H1 (cell line): ENCODE measurements around the gene PGPEP1. TPM values are rescaled to one million over a fixed set of nuclear protein-coding genes. Genes with fewer than 3 reads are reported as not detected.

Experiments
- CTCF ChIA-PET: fragments of 300-600 bp; sonication (Branson Sonifier 250); formaldehyde crosslinking; loops from one replicate; lab custom pipeline; 2021; ENCODE audit not compliant: partially characterized antibody; lab: Charles Lee
- POLR2A ChIA-PET: fragments of 300-600 bp; sonication (Branson Sonifier 250); formaldehyde crosslinking; loops from one replicate; lab custom pipeline; 2021; ENCODE audit warnings: inconsistent platforms; ENCODE audit not compliant: partially characterized antibody; lab: Charles Lee
- DNase-seq, 2 experiments: peaks; one replicate each; pipeline versions ENCODE4 v3.0.0 to v3.0.0-alpha.2; 2010 to 2022; ENCODE audit warnings: low spot score in 2 of 2, low read depth in 1 of 2, mixed read lengths in 1 of 2
- FAIRE-seq: peaks from 2 replicates; lab custom pipeline; 2011; peaks lifted over from hg19 to GRCh38; lab: Jason Lieb, UNC
- H2AFZ ChIP-seq: 2 replicates; pipeline ENCODE4 v1.8.1; 2012; ENCODE audit warnings: low read length, inconsistent platforms
- H2AK5ac ChIP-seq: 2 replicates; pipeline ENCODE4 v1.6.1; 2013; ENCODE audit warnings: low read depth, low read length
- H2BK120ac ChIP-seq: replicated peaks from 2 replicates; pipeline ENCODE3; 2013; ENCODE audit warnings: low read depth, low read length, inconsistent platforms
- H2BK12ac ChIP-seq: 2 replicates; pipeline ENCODE4 v1.6.1; 2013; ENCODE audit warnings: low read depth, low read length
- H2BK15ac ChIP-seq: 2 replicates; pipeline ENCODE4 v1.6.1; 2013; ENCODE audit warnings: low read length
- H2BK20ac ChIP-seq: 2 replicates; pipeline ENCODE4 v1.6.1; 2013; ENCODE audit warnings: low read length
- H2BK5ac ChIP-seq: 2 replicates; pipeline ENCODE4 v1.6.1; 2013; ENCODE audit warnings: low read depth, low read length
- H3K14ac ChIP-seq: 2 replicates; pipeline ENCODE4 v1.6.1; 2013; ENCODE audit warnings: inconsistent platforms; ENCODE audit not compliant: insufficient read length
- H3K18ac ChIP-seq: 2 replicates; pipeline ENCODE4 v1.6.1; 2013; ENCODE audit warnings: low read length; ENCODE audit errors: extremely low read depth
- H3K23ac ChIP-seq: 2 replicates; pipeline ENCODE4 v1.6.1; 2013; ENCODE audit warnings: inconsistent platforms; ENCODE audit not compliant: insufficient read length
- H3K23me2 ChIP-seq: 2 replicates; pipeline ENCODE4 v1.6.1; 2013; ENCODE audit warnings: low read depth, low read length
- H3K27ac ChIP-seq: 2 replicates; pipeline ENCODE4 v1.6.1; 2011; ENCODE audit warnings: low read depth, low read length, inconsistent platforms
- H3K27me3 ChIP-seq, 4 experiments: replicated peaks in 1 of 4; 1 replicate in 1 of 4; 2 replicates in 3 of 4; pipeline versions ENCODE4 v1.6.1 to v1.8.1; 2011 to 2013; ENCODE audit warnings: low read length in 3 of 4, mild to moderate bottlenecking in 3 of 4, inconsistent platforms in 2 of 4, mixed read lengths in 2 of 4, moderate library complexity in 1 of 4; ENCODE audit not compliant: control insufficient read depth in 3 of 4, insufficient read depth in 3 of 4; ENCODE audit errors: extremely low read depth in 1 of 4
- H3K36me3 ChIP-seq, 4 experiments: 2 replicates each; pipeline versions ENCODE4 v1.6.1 to v1.8.1; 2011 to 2013; ENCODE audit warnings: mild to moderate bottlenecking in 4 of 4, low read length in 3 of 4, moderate library complexity in 2 of 4, control low read depth in 1 of 4, inconsistent platforms in 1 of 4; ENCODE audit not compliant: insufficient read depth in 4 of 4, control insufficient read depth in 2 of 4
- H3K4ac ChIP-seq: replicated peaks from 2 replicates; pipeline ENCODE3; 2013; ENCODE audit warnings: low read length, low read depth, mixed read lengths, inconsistent platforms; ENCODE audit not compliant: insufficient read length
- H3K4me1 ChIP-seq, 4 experiments: replicated peaks in 1 of 4; 1 replicate in 1 of 4; 2 replicates in 3 of 4; pipeline versions ENCODE4 v1.6.1 to v1.8.1; 2011 to 2013; ENCODE audit warnings: low read length in 3 of 4, inconsistent platforms in 2 of 4, mixed read lengths in 1 of 4; ENCODE audit not compliant: insufficient read depth in 4 of 4, control insufficient read depth in 3 of 4
- H3K4me2 ChIP-seq, 2 experiments: 2 replicates each; pipeline versions ENCODE4 v1.6.1 to v1.8.1; 2011 to 2013; ENCODE audit warnings: low read depth in 2 of 2, low read length in 2 of 2, control low read depth in 1 of 2, inconsistent platforms in 1 of 2, mild to moderate bottlenecking in 1 of 2; ENCODE audit not compliant: insufficient read depth in 1 of 2
- H3K4me3 ChIP-seq, 4 experiments: fragments of 200-600, 300-600 bp in 1 of 4; sonication (generic), shearing (Covaris generic), sonication (Bioruptor Twin) in 1 of 4; 2 replicates each; pipeline versions ENCODE4 v1.5.1 to v1.8.1; 2011 to 2016; ENCODE audit warnings: low read length in 4 of 4, low read depth in 3 of 4, control low read depth in 2 of 4, inconsistent platforms in 2 of 4, mild to moderate bottlenecking in 2 of 4, mixed read lengths in 1 of 4, moderate library complexity in 1 of 4; ENCODE audit not compliant: insufficient read depth in 2 of 4; ENCODE audit errors: extremely low read depth in 1 of 4
- H3K56ac ChIP-seq: replicated peaks from 2 replicates; pipeline ENCODE3; 2013; ENCODE audit warnings: low read depth, mild to moderate bottlenecking, mixed read lengths, low read length, inconsistent platforms; ENCODE audit not compliant: insufficient read length
- H3K79me1 ChIP-seq: 2 replicates; pipeline ENCODE4 v1.6.1; 2013; ENCODE audit warnings: low read depth, low read length, control low read depth
- H3K79me2 ChIP-seq, 2 experiments: 2 replicates each; pipeline versions ENCODE4 v1.6.1 to v1.8.1; 2012 to 2013; ENCODE audit warnings: low read length in 2 of 2, mild to moderate bottlenecking in 2 of 2, inconsistent platforms in 1 of 2; ENCODE audit not compliant: insufficient read depth in 2 of 2, control insufficient read depth in 1 of 2
- H3K9ac ChIP-seq, 4 experiments: replicated peaks in 1 of 4; 1 replicate in 1 of 4; 2 replicates in 3 of 4; pipeline versions ENCODE4 v1.6.1 to v1.8.1; 2011 to 2013; ENCODE audit warnings: low read depth in 3 of 4, low read length in 3 of 4, control low read depth in 2 of 4, mild to moderate bottlenecking in 2 of 4, moderate library complexity in 2 of 4, inconsistent platforms in 1 of 4; ENCODE audit errors: extremely low read depth in 1 of 4
- H3K9me3 ChIP-seq, 2 experiments: 2 replicates each; pipeline versions ENCODE4 v1.6.1 to v1.8.1; 2012 to 2013; ENCODE audit warnings: mild to moderate bottlenecking in 2 of 2, moderate library complexity in 2 of 2, control low read depth in 1 of 2, inconsistent platforms in 1 of 2, low read depth in 1 of 2, low read length in 1 of 2, mixed read lengths in 1 of 2; ENCODE audit not compliant: insufficient read depth in 2 of 2
- H4K20me1 ChIP-seq, 2 experiments: replicated peaks in 1 of 2; 2 replicates each; pipeline versions ENCODE3 to v1.8.1; 2011 to 2013; ENCODE audit warnings: inconsistent platforms in 2 of 2, low read length in 2 of 2, mild to moderate bottlenecking in 1 of 2; ENCODE audit not compliant: insufficient read depth in 2 of 2, control insufficient read depth in 1 of 2
- H4K5ac ChIP-seq: 2 replicates; pipeline ENCODE4 v1.6.1; 2013; ENCODE audit warnings: low read length, low read depth, mixed read lengths, inconsistent platforms; ENCODE audit not compliant: insufficient read length
- H4K8ac ChIP-seq: 2 replicates; pipeline ENCODE4 v1.8.0; 2013; ENCODE audit warnings: mild to moderate bottlenecking, moderate library complexity, low read length, inconsistent platforms; ENCODE audit not compliant: insufficient read depth; ENCODE audit errors: extremely low read depth
- H4K91ac ChIP-seq: replicated peaks from 2 replicates; pipeline ENCODE3; 2013; ENCODE audit warnings: low read length, mixed read lengths, inconsistent platforms; ENCODE audit not compliant: insufficient read length
- CEBPB ChIP-seq: IDR thresholded peaks from 2 replicates; pipeline ENCODE4 v1.6.1; 2012; ENCODE audit warnings: low read depth, low read length
- WGBS, 2 experiments: shearing (Covaris generic) in 1 of 2; methylation state at CpG; one replicate each; pipeline versions ENCODE4 v1.1.6 to v1.1.7; 2013 to 2015; ENCODE audit warnings: low lambda C conversion rate in 2 of 2, mixed read lengths in 2 of 2, inconsistent platforms in 1 of 2, low coverage in 1 of 2, missing lambda C conversion rate in 1 of 2; ENCODE audit not compliant: insufficient replicate concordance in 2 of 2, insufficient coverage in 1 of 2, insufficient read length in 1 of 2; ENCODE audit errors: extremely low coverage in 1 of 2, missing lambda C conversion rate in 1 of 2; 5-methylcytosine and 5-hydroxymethylcytosine counted together
- polyA plus RNA-seq, 7 experiments: library from polyadenylated mRNA; depleted of rRNA in 3 of 7; stranded (reverse) in 5 of 7; unstranded in 2 of 7; fragments of >200 nt in 5 of 7; fragments of 200-250 nt in 2 of 7; gene quantifications; 1 replicate in 5 of 7; 2 replicates in 1 of 7; 4 replicates in 1 of 7; pipeline versions ENCODE4 v1.2.1 to v1.2.3, GENCODE V29; 2011 to 2013; ENCODE audit warnings: missing spikeins in 2 of 7, mixed read lengths in 2 of 7
- total RNA-seq: library from RNA; stranded (reverse); fragmentation: NEBNext Ultra II Directional; extraction: Animal tissue kit (Norgen Biotek cat#: 25700); gene quantifications from 2 replicates; pipeline ENCODE4 v1.2.1, GENCODE V29; 2021

The PGPEP1 gene
- total and polyA plus RNA-seq, 2 of the 8 experiments (the other 6 are each of a cell fraction or from before 2014, with no cell fraction given) = 17.0 to 33.4 TPM

DNA sequence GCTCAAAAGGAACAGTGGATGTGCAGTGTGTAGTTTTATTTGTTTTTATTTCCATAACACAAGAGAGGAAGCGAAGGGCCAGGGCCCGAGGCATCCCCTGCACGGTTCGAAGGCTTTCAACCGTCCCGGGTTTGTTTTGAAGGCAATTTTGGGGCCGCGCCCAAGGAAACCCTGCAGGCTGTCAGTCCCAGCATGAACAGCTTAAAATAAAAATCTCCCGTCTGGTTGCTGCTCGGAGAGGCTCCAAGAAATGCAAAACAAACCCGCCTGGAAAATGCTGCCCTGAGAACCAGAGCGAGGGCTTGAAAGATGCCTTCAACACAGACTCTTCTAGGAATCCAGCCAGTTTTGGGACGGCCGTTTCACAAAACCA lies 33.5 kb upstream of the PGPEP1 start:
- H4K8ac ChIP-seq = no peak overlapping the region
- H4K20me1 ChIP-seq = peaks cover 0 to 4% of the 10 kb centered on the region in 2 experiments
- no peak overlapping the region for H3K18ac ChIP-seq
- CTCF ChIA-PET = interaction anchor here (0.6 to 2.6 kb wide), 7 partner anchors 9 to 1055 kb away, joined by 3 to 18 read pairs (median 4); partner anchors contain the start of gene LSM4
- H3K4me1 ChIP-seq = peaks cover 0 to 25% (median 10%) of the 10 kb centered on the region in 4 experiments; a peak in 6 of 7 replicates
- no peak overlapping the region; a peak in 1 of 7 replicates for H3K9ac ChIP-seq
- H3K4me2 ChIP-seq = no peak overlapping the region
- H2BK12ac ChIP-seq = no peak overlapping the region
- H3K79me1 ChIP-seq = no peaks in the 10 kb centered on the region; the same call in 1 of the 2 replicates
- H3K14ac ChIP-seq = no peak overlapping the region
- no peak for DNase-seq
- H3K27ac ChIP-seq = no peak overlapping the region
- no peak for TF ChIP-seq CEBPB
- TF ChIP-seq, all 59 proteins: peak for 0
- peaks cover 9 to 45% (median 29%) of the 10 kb centered on the region in 4 experiments for H3K36me3 ChIP-seq
- H2AFZ ChIP-seq = no peak overlapping the region
- H4K5ac ChIP-seq = no peak overlapping the region
- peaks cover 5% of the 10 kb centered on the region; the same call in 1 of the 2 replicates for H3K23me2 ChIP-seq
- POLR2A ChIA-PET = interaction anchor here (0.5 to 2.6 kb wide), 8 partner anchors 10 to 110 kb away, joined by 3 to 13 read pairs (median 4); partner anchors contain the start of genes JUND and LSM4
- no peak overlapping the region for H4K91ac ChIP-seq
- no peak overlapping the region for H3K4ac ChIP-seq
- H3K23ac ChIP-seq = no peak overlapping the region
- H3K56ac ChIP-seq = no peak overlapping the region
- H2BK15ac ChIP-seq = no peak overlapping the region
- no peaks in the 10 kb centered on the region for H3K9me3 ChIP-seq
- no peak overlapping the region for H2BK20ac ChIP-seq
- H2AK5ac ChIP-seq = no peak overlapping the region
- H2BK120ac ChIP-seq = no peak overlapping the region
- H3K4me3 ChIP-seq = no peak overlapping the region
- no peaks in the 10 kb centered on the region for H3K27me3 ChIP-seq
- no peak for FAIRE-seq
- WGBS, 2 experiments = 94% methylated on average over 14 of the region's 14 CpGs; no CpG with 5 or more reads in 1 of the 2 experiments
- no peaks in the 10 kb centered on the region for H3K79me2 ChIP-seq
- no peak overlapping the region for H2BK5ac ChIP-seq
